Esophagus squamous epithelium (tissue), 4 donors: Measurements from ENCODE around the gene TMEM201.
"Not testable (repeated sequence)": the region's sequence is repeated elsewhere in the genome, so short reads cannot be mapped to it uniquely, and the experiment has no call there.

ENCODE experiments used
- POLR2A ChIP-seq, 4 donors: fragments of 450-650 bp; IDR thresholded peaks; one replicate each; pipeline ENCODE4 v1.6.1; 2017; ENCODE audit warnings: antibody characterized with exemption in 4 of 4, mild to moderate bottlenecking in 4 of 4, moderate library complexity in 3 of 4
- TF ChIP-seq, protein P1 (sequence below), 6 experiments: fragments of 450-650 bp in 4 of 6; fragments of 200-600 bp in 2 of 6; sonication (generic) in 2 of 6; IDR thresholded peaks; one replicate each; pipeline ENCODE4 v1.5.1; 2016 to 2019; ENCODE audit warnings: antibody characterized with exemption in 6 of 6, mild to moderate bottlenecking in 4 of 6, moderate library complexity in 4 of 6

DNA sequence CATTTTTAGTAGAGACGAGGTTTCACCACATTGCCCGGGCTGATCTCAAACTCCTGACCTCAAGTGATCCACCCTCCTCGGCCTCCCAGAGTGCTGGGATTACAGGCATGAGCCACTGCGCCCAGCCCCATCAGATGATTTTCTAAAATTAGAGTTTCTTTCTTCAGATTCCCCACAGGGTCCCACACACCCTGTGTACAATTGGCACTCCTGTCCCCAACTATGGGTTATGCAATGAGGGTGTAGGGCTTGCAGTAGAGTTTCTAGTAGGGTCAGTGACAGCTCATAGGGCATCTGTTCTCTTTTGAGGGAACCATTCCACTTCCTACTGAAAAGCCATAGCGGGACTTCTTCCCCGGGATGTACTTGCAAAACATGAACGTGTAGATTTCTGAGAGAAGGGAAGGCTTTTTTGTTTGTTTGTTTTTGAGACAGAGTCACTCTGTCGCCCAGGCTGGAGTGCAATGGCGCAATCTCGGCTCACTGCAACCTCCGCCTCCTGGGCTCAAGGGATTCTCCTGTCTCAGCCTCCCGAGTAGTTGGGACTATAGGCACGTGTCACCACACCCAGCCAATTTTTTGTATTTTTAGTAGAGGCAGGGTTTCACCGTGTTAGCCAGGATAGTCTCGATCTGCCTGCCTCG, 17.7 kb upstream of the TMEM201 start:
- TF ChIP-seq, protein P1, sequence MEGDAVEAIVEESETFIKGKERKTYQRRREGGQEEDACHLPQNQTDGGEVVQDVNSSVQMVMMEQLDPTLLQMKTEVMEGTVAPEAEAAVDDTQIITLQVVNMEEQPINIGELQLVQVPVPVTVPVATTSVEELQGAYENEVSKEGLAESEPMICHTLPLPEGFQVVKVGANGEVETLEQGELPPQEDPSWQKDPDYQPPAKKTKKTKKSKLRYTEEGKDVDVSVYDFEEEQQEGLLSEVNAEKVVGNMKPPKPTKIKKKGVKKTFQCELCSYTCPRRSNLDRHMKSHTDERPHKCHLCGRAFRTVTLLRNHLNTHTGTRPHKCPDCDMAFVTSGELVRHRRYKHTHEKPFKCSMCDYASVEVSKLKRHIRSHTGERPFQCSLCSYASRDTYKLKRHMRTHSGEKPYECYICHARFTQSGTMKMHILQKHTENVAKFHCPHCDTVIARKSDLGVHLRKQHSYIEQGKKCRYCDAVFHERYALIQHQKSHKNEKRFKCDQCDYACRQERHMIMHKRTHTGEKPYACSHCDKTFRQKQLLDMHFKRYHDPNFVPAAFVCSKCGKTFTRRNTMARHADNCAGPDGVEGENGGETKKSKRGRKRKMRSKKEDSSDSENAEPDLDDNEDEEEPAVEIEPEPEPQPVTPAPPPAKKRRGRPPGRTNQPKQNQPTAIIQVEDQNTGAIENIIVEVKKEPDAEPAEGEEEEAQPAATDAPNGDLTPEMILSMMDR (IDR thresholded peaks at IDR 0.05): not testable (repeated sequence)
- not testable (repeated sequence) for TF ChIP-seq POLR2A (IDR thresholded peaks at IDR 0.05)
